SK-N-DZ (cell line): ENCODE measurements around the gene INCENP.

Experiments
- DNase-seq: peaks from one replicate; pipeline ENCODE4 v3.0.0-alpha.2; 2015; ENCODE audit warnings: low spot score

The INCENP gene

DNA sequence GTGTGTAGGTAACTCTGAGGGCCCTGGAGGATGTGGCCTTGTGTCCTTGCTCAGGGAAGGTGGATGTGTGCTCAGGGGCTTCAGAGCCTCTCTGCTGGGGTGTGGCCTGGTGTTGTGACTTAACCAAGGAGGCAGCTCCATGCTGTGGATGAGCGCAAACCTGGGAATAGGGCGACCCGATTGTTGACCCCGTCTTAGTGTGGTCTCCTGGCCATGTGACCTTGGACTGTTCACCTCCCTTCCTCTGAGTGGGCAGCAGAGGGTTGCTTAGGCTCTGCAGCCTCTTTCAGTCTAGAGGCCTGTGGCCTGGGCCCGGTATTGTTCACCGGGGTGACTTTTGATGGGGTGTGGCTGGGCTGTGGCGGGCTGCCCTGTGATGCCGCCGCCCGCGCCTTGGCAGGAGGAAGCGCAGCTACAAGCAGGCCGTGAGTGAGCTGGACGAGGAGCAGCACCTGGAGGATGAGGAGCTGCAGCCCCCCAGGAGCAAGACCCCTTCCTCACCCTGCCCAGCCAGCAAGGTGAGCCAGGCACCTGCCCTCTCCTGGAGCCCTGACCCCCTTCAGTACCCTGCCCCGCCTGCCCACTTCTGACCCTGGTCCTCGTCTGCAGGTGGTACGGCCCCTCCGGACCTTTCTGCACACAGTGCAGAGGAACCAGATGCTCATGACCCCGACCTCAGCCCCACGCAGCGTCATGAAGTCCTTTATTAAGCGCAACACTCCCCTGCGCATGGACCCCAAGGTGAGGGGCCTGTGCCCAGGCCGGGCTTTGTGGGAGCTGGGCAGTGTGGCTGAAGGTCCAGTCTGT is 16.7 kb downstream of the INCENP start:
- DNase-seq, result no peak

DNA sequence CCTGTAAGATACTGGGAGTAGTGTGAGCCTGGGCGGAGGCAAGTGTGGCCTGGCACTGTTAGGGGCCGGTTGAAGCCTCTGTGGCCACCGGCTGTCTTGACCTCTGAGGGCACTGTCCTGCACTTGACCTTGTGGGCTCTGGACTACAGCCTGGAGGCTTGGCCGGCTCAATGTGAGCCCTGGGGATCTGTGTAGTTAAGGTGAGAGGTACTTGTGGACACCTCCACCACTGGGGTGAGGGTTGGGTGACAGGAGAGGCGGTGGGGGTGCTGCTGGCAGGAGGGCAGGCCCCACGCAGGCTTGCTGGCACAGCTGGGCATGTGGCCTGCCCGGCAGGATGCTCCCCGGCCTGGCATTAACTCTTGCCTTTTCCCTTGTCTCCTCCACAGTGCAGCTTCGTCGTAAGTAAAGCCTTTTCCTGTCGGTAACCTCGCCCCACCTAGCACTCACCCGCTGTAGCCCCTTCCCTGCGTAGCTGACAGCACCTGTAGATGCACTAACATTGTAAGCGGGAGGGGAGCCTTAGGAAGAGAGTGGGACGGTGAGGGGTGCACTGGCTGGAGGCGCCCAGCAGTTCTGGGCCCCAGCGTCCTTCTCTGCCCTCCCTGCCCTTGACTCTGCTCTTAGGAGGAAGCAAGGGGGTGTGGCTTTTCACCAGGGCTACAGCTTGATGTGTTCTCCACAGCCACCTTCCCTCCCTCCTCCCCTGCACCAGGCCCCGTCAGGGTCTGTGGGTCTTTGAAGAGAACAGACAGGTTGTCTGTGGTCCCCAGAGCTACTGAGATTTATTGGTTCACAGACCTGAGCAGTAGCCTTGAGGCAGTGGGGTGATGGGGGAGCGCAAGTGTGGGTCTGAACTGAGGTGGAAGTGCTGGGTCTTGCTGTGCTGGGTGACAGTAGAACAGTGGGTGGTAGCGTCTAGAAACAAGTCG is 17.6 kb downstream of the INCENP start:
- no peak for DNase-seq

DNA sequence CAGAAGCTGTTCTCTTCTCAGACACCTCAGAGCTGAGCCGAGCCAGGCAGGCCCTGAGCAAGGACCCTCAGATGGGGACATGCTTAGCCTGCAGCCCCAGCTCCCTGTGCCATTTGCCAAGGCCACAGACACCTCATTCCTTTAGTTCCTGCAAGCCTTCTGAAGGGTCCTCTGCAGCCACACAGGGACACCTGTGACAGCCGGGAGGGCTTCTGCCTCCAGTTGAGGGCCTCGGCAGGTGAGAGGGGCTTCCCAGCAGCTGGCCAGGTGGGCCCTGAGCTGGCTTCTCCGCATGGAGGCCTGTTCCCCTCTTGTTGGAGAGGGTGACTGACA is 18.2 kb downstream of the INCENP start:
- no peak for DNase-seq

DNA sequence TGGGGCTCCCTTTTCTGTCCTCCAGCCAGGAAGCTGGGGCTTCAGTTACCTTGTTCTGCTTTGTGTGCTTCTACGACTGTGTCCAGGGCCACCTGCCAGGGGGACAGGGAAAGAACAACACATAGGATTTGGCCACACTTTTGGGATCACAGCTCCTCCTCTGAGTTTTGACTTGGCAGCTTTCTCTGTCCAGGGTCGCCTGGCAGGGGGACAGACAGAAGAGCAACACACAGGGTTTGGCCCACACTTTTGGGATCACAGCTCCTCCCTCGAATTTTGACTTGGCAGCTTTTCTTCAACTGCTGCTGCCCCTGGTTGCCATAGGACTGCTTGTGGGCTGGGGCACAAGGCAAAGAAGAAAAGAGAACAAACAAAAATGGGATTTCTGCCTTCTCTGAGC is 19.1 kb downstream of the INCENP start:
- no peak for DNase-seq

DNA sequence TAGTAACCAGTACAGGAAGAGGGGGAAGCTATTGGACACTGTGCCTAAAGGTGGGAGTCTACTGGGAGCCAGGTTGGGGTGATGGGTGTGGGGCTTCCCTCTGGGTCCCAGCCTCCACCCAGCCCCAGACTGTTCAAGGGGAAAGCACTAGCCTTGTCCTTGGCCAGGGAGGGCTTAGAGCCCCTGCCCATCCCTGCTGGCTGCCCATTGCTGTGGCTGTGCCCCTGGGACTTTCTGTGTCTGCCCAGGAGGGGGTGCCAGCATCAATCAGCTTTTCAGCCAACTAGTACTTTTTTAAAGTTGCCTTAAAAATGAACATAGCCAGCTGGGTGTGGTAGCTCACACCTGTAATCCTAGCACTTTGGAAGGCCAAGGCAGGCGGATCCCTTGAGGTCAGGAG is 19.9 kb downstream of the INCENP start:
- no peak for DNase-seq

DNA sequence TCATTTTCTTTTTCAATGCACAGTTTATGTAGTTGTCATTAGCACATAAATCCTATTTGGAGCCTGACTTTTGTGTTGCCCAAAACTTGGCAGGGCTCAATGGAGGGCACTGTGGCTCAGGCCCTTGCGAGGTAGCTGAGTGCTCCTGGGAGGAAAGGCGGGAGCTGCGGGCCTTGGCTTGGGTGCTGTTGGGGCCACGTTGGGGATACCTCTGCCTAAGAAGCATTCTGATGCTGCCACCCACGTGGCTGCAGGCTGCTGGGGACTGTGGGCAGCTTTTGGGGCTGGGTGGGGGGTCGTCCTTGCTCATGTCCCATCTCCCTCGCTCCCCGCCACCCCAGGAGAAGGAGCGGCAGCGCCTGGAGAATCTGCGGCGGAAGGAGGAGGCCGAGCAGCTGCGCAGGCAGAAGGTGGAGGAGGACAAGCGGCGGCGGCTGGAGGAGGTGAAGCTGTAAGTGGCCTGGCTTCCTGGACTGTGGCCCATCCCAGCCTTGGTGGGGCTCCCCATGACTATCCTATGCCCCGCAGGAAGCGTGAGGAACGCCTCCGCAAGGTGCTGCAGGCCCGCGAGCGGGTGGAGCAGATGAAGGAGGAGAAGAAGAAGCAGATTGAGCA is 20.9 kb downstream of the INCENP start:
- DNase-seq, result no peak

DNA sequence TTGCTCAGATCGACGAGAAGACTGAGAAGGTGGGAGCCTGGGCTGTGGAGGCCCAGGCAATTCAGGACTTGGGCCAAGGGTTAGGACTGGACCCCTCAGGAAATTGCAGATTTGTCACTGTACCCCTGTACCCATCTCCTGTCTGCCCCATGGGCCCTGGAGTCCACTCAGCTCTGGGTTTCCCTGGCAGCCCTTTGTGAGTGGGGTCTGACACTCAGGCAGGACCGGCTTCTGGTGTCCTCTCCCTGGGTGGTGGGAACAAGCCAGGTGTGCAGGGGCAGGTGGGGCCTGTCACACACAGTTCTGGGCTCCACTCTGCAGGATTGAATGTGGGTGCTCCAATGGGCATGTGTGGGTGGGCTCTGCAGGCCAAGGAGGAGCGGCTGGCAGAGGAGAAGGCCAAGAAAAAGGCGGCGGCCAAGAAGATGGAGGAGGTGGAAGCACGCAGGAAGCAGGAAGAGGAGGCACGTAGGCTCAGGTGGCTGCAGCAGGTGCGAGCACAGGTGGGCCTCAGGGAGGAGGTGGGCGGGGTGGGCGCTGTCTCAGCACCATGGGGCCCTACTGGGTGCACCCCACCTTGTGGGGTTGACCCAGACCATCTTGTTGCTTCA is 21.6 kb downstream of the INCENP start:
- DNase-seq, result no peak

DNA sequence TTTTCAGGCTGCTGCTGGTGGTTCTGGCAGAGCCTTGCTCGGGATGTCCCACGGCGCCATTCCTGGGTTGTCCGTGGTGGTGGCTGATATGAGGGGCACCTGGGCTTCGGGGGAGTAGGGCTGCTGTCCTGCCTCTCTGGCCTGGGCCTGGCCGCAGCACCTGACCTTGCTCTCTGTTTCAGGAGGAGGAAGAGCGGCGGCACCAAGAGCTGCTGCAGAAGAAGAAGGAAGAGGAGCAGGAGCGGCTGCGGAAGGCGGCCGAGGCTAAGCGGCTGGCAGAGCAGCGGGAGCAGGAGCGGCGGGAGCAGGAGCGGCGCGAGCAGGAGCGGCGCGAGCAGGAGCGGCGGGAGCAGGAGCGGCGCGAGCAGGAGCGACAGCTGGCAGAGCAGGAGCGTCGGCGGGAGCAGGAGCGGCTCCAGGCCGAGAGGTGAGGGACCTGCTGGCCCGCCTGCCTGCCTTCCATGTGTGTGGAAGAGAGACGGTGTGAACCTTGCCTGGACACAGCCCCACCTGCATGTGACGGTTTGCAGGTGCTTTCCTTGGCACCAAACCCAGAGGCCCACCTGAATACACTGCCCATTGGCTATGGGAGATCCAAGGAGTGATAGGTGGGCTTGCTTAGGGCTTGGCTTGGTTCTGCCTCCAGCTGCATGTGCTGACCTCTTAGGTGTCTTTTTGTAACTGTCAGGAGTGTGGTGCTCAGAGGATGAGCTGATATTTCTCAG is 22.8 kb downstream of the INCENP start:
- no peak for DNase-seq

DNA sequence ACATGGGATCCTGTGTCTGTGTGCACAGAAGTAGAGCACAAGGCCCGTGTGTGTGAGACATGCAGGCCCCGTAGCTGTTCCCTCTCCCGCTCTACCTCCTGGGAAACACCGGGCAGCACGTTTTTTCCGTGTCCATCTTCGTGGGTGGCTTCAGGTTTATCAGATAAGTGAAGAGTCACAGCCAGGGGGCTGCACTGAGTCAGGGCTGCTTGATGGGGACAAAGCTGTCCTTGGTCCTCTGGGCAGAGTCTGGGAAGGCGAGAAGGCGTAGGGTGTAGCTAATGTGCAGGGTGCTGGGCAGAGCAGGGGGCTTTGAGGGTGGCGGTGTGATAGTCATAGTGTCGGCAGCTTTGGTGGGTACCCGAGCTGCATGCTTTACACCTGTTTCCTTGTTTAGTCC is 23.7 kb downstream of the INCENP start:
- no peak for DNase-seq

DNA sequence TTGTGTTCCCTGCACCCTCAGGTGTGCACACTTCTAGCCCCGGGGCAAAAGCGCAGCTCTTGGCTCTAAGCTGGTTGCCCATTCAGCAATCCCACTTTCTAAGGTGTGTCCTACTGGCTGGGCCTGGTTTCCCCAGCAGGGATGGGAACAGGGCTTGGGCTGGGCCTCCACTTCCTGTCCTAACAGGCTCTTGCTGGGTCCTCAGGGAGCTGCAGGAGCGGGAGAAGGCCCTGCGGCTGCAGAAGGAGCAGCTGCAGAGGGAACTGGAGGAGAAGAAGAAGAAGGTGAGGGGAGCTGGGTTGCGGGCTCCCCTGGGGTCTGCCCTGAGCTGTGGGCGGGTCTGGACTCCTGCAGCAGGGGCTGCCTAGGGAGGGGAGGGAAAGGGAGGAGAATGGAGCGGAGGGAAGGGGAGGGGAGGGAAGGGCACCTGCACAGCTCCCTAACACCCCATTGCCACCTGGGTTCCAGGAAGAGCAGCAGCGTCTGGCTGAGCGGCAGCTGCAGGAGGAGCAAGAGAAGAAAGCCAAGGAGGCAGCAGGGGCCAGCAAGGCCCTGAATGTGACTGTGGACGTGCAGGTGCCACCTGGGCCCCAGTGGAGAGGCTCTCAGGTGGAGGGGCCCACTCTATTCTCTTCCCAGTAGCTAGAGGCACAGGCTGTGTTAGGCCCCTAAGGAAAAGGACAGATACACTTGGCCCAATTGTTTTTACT is 24.6 kb downstream of the INCENP start:
- no peak for DNase-seq

DNA sequence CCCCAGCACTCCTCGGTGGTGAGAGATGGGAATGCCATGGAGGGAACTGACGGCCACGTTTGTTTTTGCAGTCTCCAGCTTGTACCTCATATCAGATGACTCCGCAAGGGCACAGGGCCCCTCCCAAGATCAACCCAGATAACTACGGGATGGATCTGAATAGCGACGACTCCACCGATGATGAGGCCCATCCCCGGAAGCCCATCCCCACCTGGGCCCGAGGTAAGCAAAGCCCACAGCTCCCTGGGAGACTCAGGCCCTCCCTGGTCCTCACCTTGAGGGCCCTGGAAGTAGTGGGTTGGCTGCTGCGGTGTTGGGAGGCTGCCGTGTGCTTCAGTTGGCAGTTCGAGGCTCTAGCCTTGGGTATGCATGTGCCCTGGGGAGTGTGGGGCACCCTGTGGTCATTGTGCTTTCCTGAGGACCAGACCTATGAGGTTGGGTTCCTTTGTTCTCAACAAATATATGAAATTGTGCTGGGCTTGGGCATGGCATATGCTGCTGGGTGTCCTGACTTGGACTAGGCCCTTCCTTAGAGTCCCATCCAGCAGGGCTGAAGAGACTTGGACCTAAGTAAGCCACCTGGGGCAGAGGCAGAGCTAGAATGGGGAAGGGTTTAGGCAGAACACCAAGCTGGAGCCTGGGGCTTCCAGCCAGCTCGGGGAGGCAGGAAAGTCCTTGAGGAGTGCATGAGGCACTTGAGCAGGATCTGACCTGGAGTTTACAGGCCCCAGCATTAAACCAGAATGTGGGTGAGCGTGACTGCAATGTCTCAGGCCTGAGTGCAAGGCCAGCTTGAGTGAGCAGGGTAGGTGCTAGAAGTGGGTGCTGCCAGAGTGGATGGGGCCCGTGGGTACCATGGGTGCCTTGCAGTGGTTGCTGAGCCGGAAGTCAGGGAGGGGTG is 26.4 kb downstream of the INCENP start:
- DNase-seq, result no peak

DNA sequence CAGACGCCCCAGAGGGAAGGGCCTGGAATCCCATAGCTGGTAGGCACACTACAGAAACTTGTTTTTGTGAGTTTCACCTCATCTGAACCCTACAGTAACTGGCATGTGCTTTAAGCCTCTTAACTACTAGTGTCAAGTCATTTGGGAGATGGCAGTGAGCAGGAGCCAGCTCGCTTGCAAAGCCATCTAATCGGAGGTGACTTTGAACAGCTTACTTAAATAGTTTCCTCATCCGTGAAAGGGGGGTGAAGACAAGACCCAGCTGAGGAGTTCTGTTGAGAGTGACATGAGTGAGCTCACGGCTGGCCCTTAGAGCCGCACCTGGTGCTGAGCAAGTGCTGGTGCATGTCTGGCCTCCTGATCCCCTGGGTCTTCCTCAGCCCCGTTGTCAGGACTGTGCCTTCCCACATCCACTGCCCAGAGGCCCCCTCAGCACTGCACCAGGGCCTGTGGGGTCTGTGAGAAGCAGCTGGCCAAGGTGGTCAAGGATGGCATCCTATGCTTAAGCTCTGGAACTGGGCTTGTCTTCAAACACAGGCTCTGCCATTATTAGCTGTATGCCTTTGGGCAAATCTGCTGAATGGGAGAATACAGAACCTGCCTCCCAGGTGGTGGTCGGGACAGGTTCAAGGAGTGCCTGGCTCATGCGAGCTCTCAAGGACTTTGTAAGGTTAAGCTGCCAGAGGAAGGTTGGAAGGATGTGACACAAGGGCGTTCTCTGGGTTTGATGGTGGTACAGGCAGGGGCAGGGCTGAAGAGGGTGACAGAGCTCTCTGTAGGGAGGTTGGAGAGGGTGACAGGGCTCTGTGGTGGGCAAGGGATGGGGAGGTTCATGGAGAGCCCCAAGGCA is 27.3 kb downstream of the INCENP start:
- DNase-seq, result no peak

DNA sequence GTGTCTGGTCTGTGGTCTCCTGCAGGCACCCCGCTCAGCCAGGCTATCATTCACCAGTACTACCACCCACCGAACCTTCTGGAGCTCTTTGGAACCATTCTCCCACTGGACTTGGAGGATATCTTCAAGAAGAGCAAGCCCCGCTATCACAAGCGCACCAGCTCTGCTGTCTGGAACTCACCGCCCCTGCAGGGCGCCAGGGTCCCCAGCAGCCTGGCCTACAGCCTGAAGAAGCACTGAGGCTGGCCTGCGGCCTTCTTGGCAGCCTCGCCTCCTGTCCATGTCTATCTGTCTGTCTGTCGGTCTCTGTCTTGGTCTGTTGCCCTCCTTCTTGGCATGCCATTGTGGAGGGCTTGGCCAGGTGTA is 27.9 kb downstream of the INCENP start:
- no peak for DNase-seq

DNA sequence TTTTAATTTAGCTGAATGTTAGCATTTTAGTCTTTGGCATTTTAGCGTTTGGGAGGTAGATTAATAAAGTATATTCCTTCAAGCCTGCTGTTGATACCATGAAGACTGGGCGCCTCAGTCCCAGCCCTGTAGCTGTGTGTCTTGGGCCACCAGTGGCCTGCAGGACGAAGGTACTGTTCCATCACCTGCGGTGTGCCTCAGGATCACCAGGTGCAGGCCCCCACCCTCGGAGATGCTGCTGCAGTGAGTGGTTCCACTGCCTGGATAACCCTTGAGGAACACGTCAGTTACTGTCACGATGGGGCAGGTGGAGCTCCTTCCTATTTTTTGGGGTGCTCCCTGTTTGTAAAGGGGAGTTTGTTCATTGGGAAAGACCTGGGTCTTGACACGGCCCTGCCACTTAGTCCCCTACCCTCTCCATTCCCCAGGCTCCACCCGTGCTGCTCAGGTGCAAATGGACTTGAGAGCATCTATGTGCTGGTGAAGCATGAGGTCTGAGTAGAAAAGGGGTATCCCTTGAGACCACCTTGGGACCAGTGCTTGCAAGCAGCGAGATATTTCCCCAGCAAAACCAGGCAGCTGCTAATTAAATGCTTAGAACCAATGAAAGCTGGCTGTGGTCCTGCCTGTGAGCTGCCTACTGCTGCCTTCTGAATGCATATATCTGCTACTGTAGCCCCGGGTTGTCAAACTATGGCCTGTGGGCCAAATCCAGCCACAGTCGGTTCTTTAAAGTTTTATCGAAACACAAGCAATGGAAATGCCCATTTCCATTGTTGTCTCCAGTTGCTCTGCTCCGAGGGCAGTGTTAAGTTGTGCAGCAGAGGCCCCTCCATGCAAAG is 28.7 kb downstream of the INCENP start:
- no peak for DNase-seq

DNA sequence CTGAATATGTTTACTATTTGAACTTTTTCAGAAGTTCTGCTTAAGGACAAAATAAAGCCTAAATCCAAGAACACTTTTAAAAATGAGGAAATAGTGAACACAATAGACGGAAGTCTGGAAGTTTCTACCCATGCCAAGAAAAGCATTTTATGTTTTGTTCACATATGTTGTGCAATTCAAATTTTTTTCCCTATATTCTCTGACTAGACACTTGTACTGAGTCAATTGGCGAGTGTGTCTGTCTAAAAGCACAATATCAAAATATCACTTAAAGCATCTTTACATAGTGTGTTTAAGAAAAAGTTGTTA is 29.2 kb downstream of the INCENP start:
- DNase-seq, result no peak

DNA sequence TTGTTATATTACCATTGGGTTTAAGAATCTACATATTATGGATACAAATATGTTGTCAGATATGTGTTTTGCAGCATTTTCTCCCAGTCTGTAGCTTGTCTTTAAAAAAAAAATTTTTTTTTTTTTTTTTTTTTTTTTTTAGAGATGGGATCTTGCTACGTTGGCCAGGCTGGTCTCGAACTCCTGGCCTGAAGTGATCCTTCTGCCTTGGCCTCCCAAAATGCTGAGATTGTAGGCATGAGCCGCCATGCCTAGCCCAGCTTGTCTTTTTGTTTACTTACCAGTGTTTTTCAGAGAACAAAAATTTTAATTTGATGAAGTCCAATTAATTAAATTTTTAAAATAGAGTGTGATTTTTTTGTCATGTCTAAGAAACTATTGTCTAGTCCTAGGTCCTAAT is 29.8 kb downstream of the INCENP start:
- no peak for DNase-seq

DNA sequence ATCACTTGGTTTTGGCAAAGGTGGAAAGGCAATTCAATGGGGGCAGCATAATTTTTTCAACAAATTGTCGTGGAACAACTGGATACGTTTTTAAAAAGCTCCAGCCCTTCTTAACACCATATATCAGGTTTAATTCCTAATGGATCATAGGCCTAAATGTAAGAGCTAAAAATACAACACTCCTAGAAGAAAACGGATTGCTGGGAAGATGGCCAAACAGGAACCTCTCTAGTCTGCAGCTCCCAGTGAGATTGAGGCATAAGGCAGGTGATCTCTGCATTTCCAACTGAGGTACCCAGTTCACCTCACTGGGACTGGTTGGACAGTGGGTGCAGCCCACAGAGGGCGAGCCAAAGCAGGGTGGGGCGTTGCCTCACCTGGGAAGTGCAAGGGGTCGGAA is 33.8 kb downstream of the INCENP start:
- no peak for DNase-seq

DNA sequence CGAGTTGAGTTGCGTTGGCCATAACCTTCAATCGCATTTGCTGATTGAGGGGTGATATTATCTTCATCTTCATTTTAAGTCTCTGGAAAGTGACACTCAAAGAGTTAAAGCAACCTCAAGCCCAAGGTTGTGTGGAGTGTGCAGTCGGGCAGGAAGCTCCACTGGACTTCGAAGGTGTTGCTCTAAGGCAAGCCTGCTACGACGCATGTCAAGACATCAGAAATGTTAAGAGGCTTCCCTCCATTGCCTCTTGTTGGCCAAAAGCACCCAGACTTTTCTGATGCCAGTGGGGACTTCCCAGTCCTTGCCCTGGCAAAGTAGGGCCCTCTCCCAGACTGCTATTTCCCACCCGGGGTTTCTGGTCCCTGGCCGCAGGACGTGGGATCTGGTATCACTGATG is 42.6 kb downstream of the INCENP start:
- no peak for DNase-seq
